B cell (primary cell): ENCODE results near the gene ADCK2. TPM values are rescaled to one million over a fixed set of nuclear protein-coding genes. Genes with fewer than 3 reads are reported as not detected.
A peak's percentile ranks its signal among the peaks of the same experiment; 100 is the strongest.

Source experiments
- ATAC-seq: fragments of 200-7000 bp; cut with Tn5 transposase; one replicate; pipeline ENCODE4 v1.10.0; 2021; ENCODE audit warnings: low read depth, mild to moderate bottlenecking, moderate number of reproducible peaks, moderate library complexity
- CTCF ChIA-PET: fragments of 350-600 bp; sonication (Branson Sonifier 250); formaldehyde crosslinking; loops from one replicate; lab custom pipeline; 2021; ENCODE audit warnings: antibody characterized with exemption, inconsistent platforms; lab: Charles Lee
- POLR2A ChIA-PET: fragments of 350-600 bp; sonication (Branson Sonifier 250); formaldehyde crosslinking; loops from one replicate; lab custom pipeline; 2021; ENCODE audit warnings: antibody characterized with exemption; lab: Charles Lee
- DNase-seq: peaks from one replicate; pipeline ENCODE4 v3.0.0; 2013
- H2AFZ ChIP-seq: 2 replicates; pipeline ENCODE4 v1.6.1; 2012; ENCODE audit warnings: mild to moderate bottlenecking, low read depth, low read length; ENCODE audit not compliant: insufficient read depth, poor library complexity, severe bottlenecking
- H3K27ac ChIP-seq, 2 donors: 1 replicate in 1 of 2; 2 replicates in 1 of 2; pipeline ENCODE4 v1.5.1; 2012 to 2013; ENCODE audit warnings: low read length in 2 of 2, mild to moderate bottlenecking in 2 of 2, moderate library complexity in 1 of 2
- H3K27me3 ChIP-seq, 4 experiments: fragments of 200-600 bp in 1 of 4; sonication (generic) in 1 of 4; replicated peaks in 1 of 4; 1 replicate in 2 of 4; 2 replicates in 2 of 4; pipeline versions ENCODE4 v1.6.1 to v1.7.0; 2013 to 2016; ENCODE audit warnings: low read length in 3 of 4, mild to moderate bottlenecking in 2 of 4, mixed read lengths in 1 of 4, moderate library complexity in 1 of 4; ENCODE audit not compliant: insufficient read depth in 4 of 4, control insufficient read depth in 3 of 4; ENCODE audit errors: control extremely low read depth in 1 of 4
- H3K36me3 ChIP-seq, 2 experiments: replicated peaks in 1 of 2; 1 replicate in 1 of 2; 2 replicates in 1 of 2; pipeline versions ENCODE4 v1.6.1 to v1.7.1; 2013; ENCODE audit warnings: low read length in 1 of 2; ENCODE audit not compliant: insufficient read depth in 2 of 2, control insufficient read depth in 1 of 2; ENCODE audit errors: control extremely low read depth in 1 of 2, extremely low read depth in 1 of 2
- H3K4me1 ChIP-seq, 2 donors: fragments of 200-600 bp in 1 of 2; sonication (generic) in 1 of 2; 1 replicate in 1 of 2; 2 replicates in 1 of 2; pipeline versions ENCODE4 v1.5.1 to v1.6.1; 2013 to 2017; ENCODE audit warnings: low read length in 2 of 2; ENCODE audit not compliant: control insufficient read depth in 2 of 2, insufficient read depth in 2 of 2
- H3K4me2 ChIP-seq: replicated peaks from 2 replicates; pipeline ENCODE3; 2012; ENCODE audit warnings: mild to moderate bottlenecking, low read depth, low read length; ENCODE audit not compliant: poor library complexity, severe bottlenecking
- H3K4me3 ChIP-seq, 5 experiments: fragments of 200-600 bp in 1 of 5; sonication (generic) in 1 of 5; 1 replicate in 3 of 5; 2 replicates in 2 of 5; pipeline versions ENCODE4 v1.5.1 to v1.7.0; 2011 to 2016; ENCODE audit warnings: low read length in 4 of 5, mild to moderate bottlenecking in 4 of 5, low read depth in 2 of 5, control low read depth in 1 of 5, moderate library complexity in 1 of 5; ENCODE audit not compliant: insufficient read depth in 1 of 5; ENCODE audit errors: control extremely low read depth in 1 of 5, extremely low read depth in 1 of 5
- H3K79me2 ChIP-seq: fragments of 200-600 bp; sonication (generic); one replicate; pipeline ENCODE4 v1.6.0; 2016; ENCODE audit warnings: low read length; ENCODE audit not compliant: control insufficient read depth, insufficient read depth
- H3K9ac ChIP-seq: fragments of 200-600 bp; sonication (generic); 2 replicates; pipeline ENCODE4 v1.6.1; 2017; ENCODE audit warnings: mild to moderate bottlenecking, low read length, moderate library complexity
- H3K9me3 ChIP-seq, 3 donors: one replicate each; pipeline versions ENCODE4 v1.6.1 to v1.7.1; 2013; ENCODE audit warnings: low read length in 2 of 3; ENCODE audit not compliant: control insufficient read depth in 2 of 3, insufficient read depth in 1 of 3; ENCODE audit errors: control extremely low read depth in 1 of 3
- H4K20me1 ChIP-seq: 2 replicates; pipeline ENCODE4 v1.6.0; 2012; ENCODE audit warnings: mild to moderate bottlenecking, low read length; ENCODE audit not compliant: insufficient read depth, control insufficient read depth, poor library complexity, severe bottlenecking
- H3K27ac Mint-ChIP-seq: one replicate; pipeline ENCODE4 v1.8.0; 2021; ENCODE audit warnings: mixed read lengths
- H3K27me3 Mint-ChIP-seq: one replicate; pipeline ENCODE4 v1.8.0; 2021; ENCODE audit warnings: mixed read lengths
- H3K4me1 Mint-ChIP-seq: one replicate; pipeline ENCODE4 v1.8.0; 2021; ENCODE audit warnings: mixed read lengths
- H3K4me3 Mint-ChIP-seq: one replicate; pipeline ENCODE4 v1.8.0; 2021; ENCODE audit warnings: mixed read lengths
- H3K9me3 Mint-ChIP-seq: one replicate; pipeline ENCODE4 v1.8.0; 2022; ENCODE audit warnings: mixed read lengths; ENCODE audit not compliant: insufficient read depth
- CTCF ChIP-seq: fragments of 200-600 bp; IDR thresholded peaks from one replicate; pipeline ENCODE4 v1.8.0; 2022; ENCODE audit warnings: antibody characterized with exemption, mild to moderate bottlenecking
- EZH2 ChIP-seq: IDR thresholded peaks from 2 replicates; pipeline ENCODE4 v1.6.1; 2012; ENCODE audit warnings: borderline replicate concordance, low read depth, mild to moderate bottlenecking, moderate library complexity, low read length; ENCODE audit not compliant: insufficient read depth, poor library complexity, severe bottlenecking
- WGBS: methylation state at CpG from one replicate; pipeline ENCODE4 v1.1.5; 2013; ENCODE audit warnings: missing lambda C conversion rate; ENCODE audit not compliant: insufficient coverage; 5-methylcytosine and 5-hydroxymethylcytosine counted together
- intact Hi-C: fragments of 100-400 bp; cut with micrococcal nuclease; formaldehyde crosslinking; loops from one replicate; pipeline ENCODE4 v1.10.0; 2022
- polyA plus RNA-seq: library from polyadenylated mRNA; depleted of rRNA; stranded (reverse); fragments of >200 nt; gene quantifications from 2 replicates; pipeline ENCODE4 v1.2.3, GENCODE V29; 2012
- total RNA-seq, 2 donors: library from RNA; stranded (reverse); fragments of 120-200 nt in 1 of 2; gene quantifications; 1 replicate in 1 of 2; 2 replicates in 1 of 2; pipeline versions ENCODE4 v1.2.3 to v1.2.4, GENCODE V29; 2013 to 2022

Gene ADCK2
- total and polyA plus RNA-seq, 2 donors (not counting 1 experiment from before 2014, with no cell fraction given): 13.3 to 32.6 TPM

DNA sequence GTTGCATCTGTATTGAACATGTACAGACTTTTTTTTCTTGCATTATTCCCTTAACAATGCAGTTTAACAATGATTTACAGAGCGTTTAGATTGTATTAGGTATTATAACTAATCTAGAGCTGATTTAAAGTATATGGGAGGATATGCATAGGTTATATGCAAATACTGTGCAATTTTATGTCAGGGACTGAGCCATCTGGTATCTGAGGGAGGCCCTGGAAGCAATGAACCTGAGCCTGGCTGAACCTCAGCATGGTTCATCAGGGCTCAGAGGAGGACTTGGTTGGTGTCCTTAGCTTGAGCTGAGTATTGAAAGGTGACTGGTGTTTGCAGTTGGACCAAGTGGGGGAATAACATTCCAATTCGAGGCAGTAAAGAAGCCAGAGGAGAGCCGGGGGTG lies 4.8 kb downstream of the ADCK2 start:
- ChIA-PET CTCF (interaction anchor here (1.1 to 3.2 kb wide), 2 partner anchors 24 to 134 kb away, joined by 3 to 17 read pairs; no protein-coding TSS in a partner anchor), POLR2A (no interaction called here)
- Mint-ChIP-seq H3K27me3 (no peaks in the 10 kb centered on the region), H3K9me3 (no peaks in the 10 kb centered on the region), H3K4me3 (no peak overlapping the region), H3K4me1 (peaks cover 46% of the 10 kb centered on the region), H3K27ac (peak overlapping the region; percentile 51)
- intact Hi-C loops: loop anchor here (2.0 to 10.0 kb wide), 3 partner anchors 201 to 1333 kb away; partner anchors contain the start of genes FMC1 and SLC37A3
- DNase-seq (no peak), ATAC-seq (no peak)
- H3K36me3 ChIP-seq: peaks cover 0 to 29% of the 10 kb centered on the region in 2 experiments
- H3K27ac ChIP-seq: no peak overlapping the region
- H3K9me3 ChIP-seq: peaks cover 0 to 7% (median 0%) of the 10 kb centered on the region in 3 donors
- no peak overlapping the region for H3K4me3 ChIP-seq
- H3K9ac ChIP-seq: no peak overlapping the region
- H3K4me2 ChIP-seq: peak overlapping the region; percentile 6
- peaks cover 42 to 49% of the 10 kb centered on the region in 2 donors for H3K4me1 ChIP-seq
- H3K79me2 ChIP-seq: peaks cover 40% of the 10 kb centered on the region
- TF ChIP-seq CTCF (no peak), EZH2 (no peak)
- H2AFZ ChIP-seq: no peak overlapping the region
- no peaks in the 10 kb centered on the region for H4K20me1 ChIP-seq
- no peaks in the 10 kb centered on the region for H3K27me3 ChIP-seq
- 88% methylated on average over 2 of the region's 3 CpGs for WGBS

GRCh38 chr7:140678081-140678815 lies 5.5 kb downstream of the ADCK2 start:
- Mint-ChIP-seq H3K4me1 (peaks cover 45% of the 10 kb centered on the region), H3K4me3 (no peak overlapping the region), H3K27me3 (no peaks in the 10 kb centered on the region), H3K27ac (peak overlapping the region; percentile 51), H3K9me3 (no peaks in the 10 kb centered on the region)
- intact Hi-C loops: loop anchor here (10.0 kb wide), 2 partner anchors 283 to 1333 kb away; partner anchors contain the start of genes FMC1 and SLC37A3
- no peak overlapping the region for H3K4me3 ChIP-seq
- WGBS: 99% methylated on average over 20 of the region's 20 CpGs
- H3K4me1 ChIP-seq: peaks cover 42 to 48% of the 10 kb centered on the region in 2 donors
- no peak overlapping the region for H2AFZ ChIP-seq
- no peak overlapping the region for H3K9ac ChIP-seq
- H4K20me1 ChIP-seq: no peaks in the 10 kb centered on the region
- peaks cover 0 to 32% of the 10 kb centered on the region in 2 experiments for H3K36me3 ChIP-seq
- H3K27me3 ChIP-seq: no peaks in the 10 kb centered on the region
- H3K4me2 ChIP-seq: peak overlapping the region; percentile 6
- DNase-seq (no peak), ATAC-seq (no peak)
- CTCF ChIA-PET: interaction anchor here (1.1 to 3.2 kb wide), 2 partner anchors 25 to 133 kb away, joined by 3 to 17 read pairs; no protein-coding TSS in a partner anchor
- peaks cover 0 to 7% (median 0%) of the 10 kb centered on the region in 3 donors for H3K9me3 ChIP-seq
- peaks cover 40% of the 10 kb centered on the region for H3K79me2 ChIP-seq
- POLR2A ChIA-PET: no interaction called here
- TF ChIP-seq CTCF (no peak), EZH2 (no peak)
- H3K27ac ChIP-seq: no peak overlapping the region
